ENCODE data around the gene PEAK3. TPM values are rescaled to one million over a fixed set of nuclear protein-coding genes. Genes with fewer than 3 reads are reported as not detected.

Gene PEAK3
- total RNA-seq, 1 donor from 2014 or later = 7.5 TPM

DNA sequence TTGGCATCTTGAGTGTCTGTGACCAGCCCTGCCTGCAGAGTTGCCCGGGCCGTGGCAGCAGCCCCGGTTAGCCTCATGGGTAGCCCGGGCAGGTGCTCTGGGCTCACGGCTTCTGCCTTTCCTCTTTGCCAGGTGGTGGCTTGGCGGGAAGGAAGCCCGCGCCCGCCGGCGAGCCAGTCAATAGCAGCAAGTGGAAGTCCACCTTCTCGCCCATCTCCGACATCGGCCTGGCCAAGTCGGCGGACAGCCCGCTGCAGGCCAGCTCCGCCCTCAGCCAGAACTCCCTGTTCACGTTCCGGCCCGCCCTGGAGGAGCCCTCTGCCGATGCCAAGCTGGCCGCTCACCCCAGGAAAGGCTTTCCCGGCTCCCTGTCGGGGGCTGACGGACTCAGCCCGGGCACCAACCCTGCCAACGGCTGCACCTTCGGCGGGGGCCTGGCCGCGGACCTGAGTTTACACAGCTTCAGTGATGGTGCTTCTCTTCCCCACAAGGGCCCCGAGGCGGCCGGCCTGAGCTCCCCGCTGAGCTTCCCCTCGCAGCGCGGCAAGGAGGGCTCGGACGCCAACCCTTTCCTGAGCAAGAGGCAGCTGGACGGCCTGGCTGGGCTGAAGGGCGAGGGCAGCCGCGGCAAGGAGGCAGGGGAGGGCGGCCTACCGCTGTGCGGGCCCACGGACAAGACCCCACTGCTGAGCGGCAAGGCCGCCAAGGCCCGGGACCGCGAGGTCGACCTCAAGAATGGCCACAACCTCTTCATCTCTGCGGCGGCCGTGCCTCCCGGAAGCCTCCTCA is 55.7 kb downstream of the PEAK3 start:
- ATAC-seq (no peak), DNase-seq (no peak)
- no peak overlapping the region for H3K4me3 ChIP-seq
- no peak overlapping the region for H3K27ac ChIP-seq
- TF ChIP-seq, protein P1, sequence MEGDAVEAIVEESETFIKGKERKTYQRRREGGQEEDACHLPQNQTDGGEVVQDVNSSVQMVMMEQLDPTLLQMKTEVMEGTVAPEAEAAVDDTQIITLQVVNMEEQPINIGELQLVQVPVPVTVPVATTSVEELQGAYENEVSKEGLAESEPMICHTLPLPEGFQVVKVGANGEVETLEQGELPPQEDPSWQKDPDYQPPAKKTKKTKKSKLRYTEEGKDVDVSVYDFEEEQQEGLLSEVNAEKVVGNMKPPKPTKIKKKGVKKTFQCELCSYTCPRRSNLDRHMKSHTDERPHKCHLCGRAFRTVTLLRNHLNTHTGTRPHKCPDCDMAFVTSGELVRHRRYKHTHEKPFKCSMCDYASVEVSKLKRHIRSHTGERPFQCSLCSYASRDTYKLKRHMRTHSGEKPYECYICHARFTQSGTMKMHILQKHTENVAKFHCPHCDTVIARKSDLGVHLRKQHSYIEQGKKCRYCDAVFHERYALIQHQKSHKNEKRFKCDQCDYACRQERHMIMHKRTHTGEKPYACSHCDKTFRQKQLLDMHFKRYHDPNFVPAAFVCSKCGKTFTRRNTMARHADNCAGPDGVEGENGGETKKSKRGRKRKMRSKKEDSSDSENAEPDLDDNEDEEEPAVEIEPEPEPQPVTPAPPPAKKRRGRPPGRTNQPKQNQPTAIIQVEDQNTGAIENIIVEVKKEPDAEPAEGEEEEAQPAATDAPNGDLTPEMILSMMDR (IDR thresholded peaks at IDR 0.05) = no peak
- no peaks in the 10 kb centered on the region for H3K4me1 ChIP-seq
- peaks cover 97% of the 10 kb centered on the region for H3K36me3 ChIP-seq
- H3K27me3 ChIP-seq (ENCODE audit: low read depth) = no peaks in the 10 kb centered on the region
- no peaks in the 10 kb centered on the region for H3K9me3 ChIP-seq
- intact Hi-C loops (cut with DNase I) = no loop called here

DNA sequence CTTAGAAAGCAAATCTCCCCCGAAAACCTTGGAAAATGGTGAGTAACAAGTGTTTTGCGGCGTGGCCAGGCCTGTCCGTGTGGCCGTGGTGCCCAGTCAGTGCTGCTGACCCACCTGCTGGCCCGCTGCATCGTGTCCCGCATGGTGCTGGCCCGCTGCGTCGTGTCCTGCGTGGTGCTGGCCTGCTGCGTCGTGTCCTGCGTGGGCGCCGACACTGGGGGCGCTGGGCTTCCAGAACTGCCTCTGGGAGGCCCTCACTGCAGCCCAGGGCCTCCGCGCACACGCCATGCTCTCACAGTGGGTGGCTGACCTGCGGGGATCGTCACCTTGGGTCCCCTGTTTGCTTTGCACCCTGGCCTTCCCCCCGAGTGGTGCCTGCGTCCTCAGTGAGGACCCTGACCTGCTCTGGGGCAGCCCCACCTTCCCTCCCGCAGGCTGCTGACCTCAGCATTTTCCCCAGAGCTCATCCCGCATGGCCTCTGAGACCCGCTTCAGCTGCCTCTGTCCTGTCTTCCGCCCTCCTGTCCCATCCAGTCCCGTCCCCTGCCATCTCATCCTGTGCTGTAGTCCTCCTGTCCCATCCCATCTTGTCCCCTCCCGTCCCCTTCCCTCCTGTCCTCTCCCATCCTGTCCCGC is 56.4 kb downstream of the PEAK3 start:
- H3K9me3 ChIP-seq = no peaks in the 10 kb centered on the region
- H3K4me3 ChIP-seq = no peak overlapping the region
- intact Hi-C loops (cut with DNase I) = no loop called here
- H3K27ac ChIP-seq = no peak overlapping the region
- no peak for ATAC-seq
- no peak for DNase-seq
- H3K27me3 ChIP-seq (ENCODE audit: low read depth) = no peaks in the 10 kb centered on the region
- no peaks in the 10 kb centered on the region for H3K4me1 ChIP-seq
- peaks cover 97% of the 10 kb centered on the region for H3K36me3 ChIP-seq
- TF ChIP-seq, protein P1 (IDR thresholded peaks at IDR 0.05) = no peak

DNA sequence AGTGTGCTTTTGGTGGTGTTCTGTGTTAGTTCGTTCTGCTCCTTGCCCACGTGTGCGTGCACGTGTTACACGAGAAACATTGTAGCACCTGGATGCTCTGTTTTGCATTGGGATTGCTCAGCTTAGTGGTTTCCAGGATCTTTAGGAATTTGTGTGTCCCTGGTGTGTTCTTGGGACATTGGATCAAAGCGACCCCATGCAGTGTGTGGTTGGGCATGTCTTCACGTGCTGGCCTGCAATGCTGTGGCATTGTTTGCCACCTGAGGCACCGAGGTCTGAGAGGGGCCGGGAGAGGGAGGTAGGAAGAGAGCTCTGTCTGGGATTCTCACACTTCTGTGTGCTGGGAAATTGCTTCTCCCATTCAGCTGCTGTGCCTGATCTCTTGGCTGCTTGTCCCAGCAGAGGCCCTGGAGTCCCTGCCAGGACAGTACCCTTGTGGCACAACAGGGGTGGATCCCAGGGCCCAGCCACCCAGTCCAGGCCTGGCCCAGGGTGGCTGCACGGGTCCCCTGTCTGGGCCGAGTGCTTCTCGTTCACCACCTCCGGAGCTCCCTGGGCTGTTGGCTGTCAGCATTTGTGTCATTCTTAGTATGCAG is 57.1 kb downstream of the PEAK3 start:
- H3K4me1 ChIP-seq = no peaks in the 10 kb centered on the region
- ATAC-seq (no peak), DNase-seq (no peak)
- peaks cover 97% of the 10 kb centered on the region for H3K36me3 ChIP-seq
- no peak overlapping the region for H3K27ac ChIP-seq
- no peaks in the 10 kb centered on the region for H3K27me3 ChIP-seq (ENCODE audit: low read depth)
- TF ChIP-seq, protein P1 (IDR thresholded peaks at IDR 0.05) = no peak
- no peaks in the 10 kb centered on the region for H3K9me3 ChIP-seq
- H3K4me3 ChIP-seq = no peak overlapping the region
- intact Hi-C loops (cut with DNase I) = no loop called here

Small RNA genes within 50 kb of the gene (microRNA-seq; reads per million reads assigned to microRNA genes)
- gene MIR1227 (ENCODE audit: borderline number of aligned reads) (not detected), gene MIR4321 (ENCODE audit: borderline number of aligned reads) (not detected)

Other genes starting within 250 kb of the PEAK3 start
- gene MKNK2, start 230.9 kb downstream of the PEAK3 start, total RNA-seq = 268 TPM
- 69.2 TPM for gene MOB3A, start 185.8 kb downstream of the PEAK3 start, total RNA-seq
- gene IZUMO4, start 185.3 kb downstream of the PEAK3 start, total RNA-seq = 7.4 TPM
- 99.5 TPM for gene AP3D1, start 130.6 kb downstream of the PEAK3 start, total RNA-seq
- gene DOT1L, start 118.2 kb downstream of the PEAK3 start, total RNA-seq = 33.0 TPM
- gene PLEKHJ1, start 45.8 kb downstream of the PEAK3 start, total RNA-seq = 52.0 TPM
- 55.6 TPM for gene SF3A2, start 45.4 kb downstream of the PEAK3 start, total RNA-seq
- gene AMH, start 32.9 kb downstream of the PEAK3 start, total RNA-seq = 1.9 TPM
- not detected for gene JSRP1, start 25.8 kb downstream of the PEAK3 start, total RNA-seq
- not detected for gene LINGO3, start 26.0 kb upstream of the PEAK3 start, total RNA-seq
- 58.2 TPM for gene LSM7, start 46.4 kb upstream of the PEAK3 start, total RNA-seq
- gene SPPL2B, start 46.5 kb upstream of the PEAK3 start, total RNA-seq = 52.3 TPM
- not detected for gene TMPRSS9, start 78.1 kb upstream of the PEAK3 start, total RNA-seq
- 53.3 TPM for gene TIMM13, start 145.4 kb upstream of the PEAK3 start, total RNA-seq
- gene LMNB2, start 174.8 kb upstream of the PEAK3 start, total RNA-seq = 20.9 TPM
- 89.9 TPM for gene GADD45B, start 194.0 kb upstream of the PEAK3 start, total RNA-seq